Vagina (tissue), 2 donors: ENCODE data around the gene EGR2. TPM values are rescaled to one million over a fixed set of nuclear protein-coding genes. Genes with fewer than 3 reads are reported as not detected.
A peak's percentile ranks its signal among the peaks of the same experiment; 100 is the strongest.

Source experiments
- DNase-seq, 2 donors: peaks; one replicate each; pipeline ENCODE4 v3.0.0-alpha.2; 2017; ENCODE audit errors: extremely low spot score in 2 of 2
- H3K27ac ChIP-seq: fragments of 200-600 bp; sonication (generic); one replicate; pipeline ENCODE4 v1.5.1; 2019
- H3K27me3 ChIP-seq: fragments of 200-600 bp; sonication (generic); one replicate; pipeline ENCODE4 v1.5.1; 2019
- H3K36me3 ChIP-seq, 2 donors: fragments of 200-600 bp; sonication (generic); one replicate each; pipeline ENCODE4 v1.5.1; 2017 to 2019
- H3K4me1 ChIP-seq: fragments of 200-600 bp; sonication (generic); one replicate; pipeline ENCODE4 v1.5.1; 2019
- H3K4me3 ChIP-seq, 2 donors: fragments of 200-600 bp; sonication (generic); 1 replicate in 1 of 2; 2 replicates in 1 of 2; pipeline ENCODE4 v1.5.1; 2016 to 2019
- H3K9me3 ChIP-seq: fragments of 200-600 bp; sonication (generic); one replicate; pipeline ENCODE4 v1.5.1; 2019
- CTCF ChIP-seq, 3 experiments: fragments of 450-650 bp in 2 of 3; fragments of 200-600 bp in 1 of 3; sonication (generic) in 1 of 3; IDR thresholded peaks; one replicate each; pipeline ENCODE4 v1.5.1; 2017 to 2019; ENCODE audit warnings: antibody characterized with exemption in 3 of 3, mild to moderate bottlenecking in 2 of 3, moderate library complexity in 2 of 3
- POLR2A ChIP-seq, 2 donors: fragments of 450-650 bp; IDR thresholded peaks; one replicate each; pipeline ENCODE4 v1.6.1; 2017; ENCODE audit warnings: antibody characterized with exemption in 2 of 2, mild to moderate bottlenecking in 2 of 2, moderate library complexity in 2 of 2
- POLR2AphosphoS5 ChIP-seq, 2 donors: sonication (generic); formaldehyde crosslinking; IDR thresholded peaks; one replicate each; pipeline ENCODE4 v1.9.0; 2017; ENCODE audit warnings: antibody characterized with exemption in 2 of 2, mild to moderate bottlenecking in 2 of 2, low read depth in 1 of 2; ENCODE audit not compliant: insufficient read depth in 1 of 2
- intact Hi-C: fragments of 100-400 bp; cut with DNase I; formaldehyde crosslinking; loops from one replicate; pipeline ENCODE4 v1.15.1; 2023
- total RNA-seq: library from RNA; depleted of rRNA; stranded (reverse); fragments of >200 nt; gene quantifications from one replicate; pipeline ENCODE4 v1.2.3, GENCODE V29; 2016

EGR2 gene
- total RNA-seq, 1 donor from 2014 or later = 3.2 TPM

GRCh38 chr10:62819141-62819920 lies 3.2 kb upstream of the EGR2 start:
- no peak overlapping the region for H3K27ac ChIP-seq
- peak overlapping the region; percentile 53 to 91 for H3K4me3 ChIP-seq
- no peaks in the 10 kb centered on the region for H3K36me3 ChIP-seq

GRCh38 chr10:62818426-62819011 lies 2.4 kb upstream of the EGR2 start:
- H3K4me1 ChIP-seq = peaks cover 40% of the 10 kb centered on the region
- H3K27me3 ChIP-seq = no peaks in the 10 kb centered on the region
- DNase-seq = no peak
- H3K9me3 ChIP-seq = no peaks in the 10 kb centered on the region
- H3K4me3 ChIP-seq = peak overlapping the region; percentile 53 to 91
- H3K36me3 ChIP-seq = no peaks in the 10 kb centered on the region
- TF ChIP-seq CTCF (IDR thresholded peaks at IDR 0.05) (no peak), POLR2AphosphoS5 (IDR thresholded peaks at IDR 0.05; ENCODE audit: insufficient read depth in 1 of 2, low read depth in 1 of 2) (no peak), POLR2A (IDR thresholded peaks at IDR 0.05) (no peak)
- H3K27ac ChIP-seq = no peak overlapping the region
- intact Hi-C loops = no loop called here

More at GRCh38 chr10:62819141-62819920, 3.2 kb upstream of the EGR2 start:
- no peak for TF ChIP-seq CTCF (IDR thresholded peaks at IDR 0.05)
- no peak for TF ChIP-seq POLR2A (IDR thresholded peaks at IDR 0.05)
- TF ChIP-seq POLR2AphosphoS5 (IDR thresholded peaks at IDR 0.05; ENCODE audit: insufficient read depth in 1 of 2, low read depth in 1 of 2) = no peak
- intact Hi-C loops = no loop called here
- DNase-seq = no peak
- no peaks in the 10 kb centered on the region for H3K27me3 ChIP-seq
- H3K9me3 ChIP-seq = no peaks in the 10 kb centered on the region
- H3K4me1 ChIP-seq = peaks cover 40% of the 10 kb centered on the region

- H3K27ac ChIP-seq = peak overlapping the region; percentile 78
- H3K27me3 ChIP-seq = no peaks in the 10 kb centered on the region
Measured at GRCh38 chr10:62817766-62818425, 1.7 kb upstream of the EGR2 start.

GRCh38 chr10:62817121-62817765 lies 1.1 kb upstream of the EGR2 start:
- TF ChIP-seq POLR2A (IDR thresholded peaks at IDR 0.05) (no peak), POLR2AphosphoS5 (IDR thresholded peaks at IDR 0.05; ENCODE audit: insufficient read depth in 1 of 2, low read depth in 1 of 2) (peak in 1 of 2 donors; percentile 25)
- Histone ChIP-seq H3K27me3 (no peaks in the 10 kb centered on the region), H3K4me1 (peaks cover 40% of the 10 kb centered on the region), H3K27ac (peak overlapping the region; percentile 78), H3K9me3 (no peaks in the 10 kb centered on the region), H3K36me3 (no peaks in the 10 kb centered on the region), H3K4me3 (peak overlapping the region; percentile 53 to 91)
- DNase-seq = no peak
- intact Hi-C loops = no loop called here

More at GRCh38 chr10:62817766-62818425, 1.7 kb upstream of the EGR2 start:
- TF ChIP-seq POLR2AphosphoS5 (IDR thresholded peaks at IDR 0.05; ENCODE audit: insufficient read depth in 1 of 2, low read depth in 1 of 2) (peak in 1 of 2 donors; percentile 10), POLR2A (IDR thresholded peaks at IDR 0.05) (no peak), CTCF (IDR thresholded peaks at IDR 0.05) (peak; percentile 19 to 83 (median 68))
- Histone ChIP-seq H3K4me3 (peak overlapping the region; percentile 53 to 91), H3K9me3 (no peaks in the 10 kb centered on the region), H3K4me1 (peaks cover 40% of the 10 kb centered on the region), H3K36me3 (no peaks in the 10 kb centered on the region)
- no peak for DNase-seq
- intact Hi-C loops = no loop called here

GRCh38 chr10:62816076-62816330 lies 163 bp downstream of the EGR2 start:
- Histone ChIP-seq H3K4me1 (peaks cover 40% of the 10 kb centered on the region), H3K36me3 (no peaks in the 10 kb centered on the region), H3K4me3 (peak overlapping the region; percentile 53 to 91), H3K27ac (no peak overlapping the region), H3K27me3 (no peaks in the 10 kb centered on the region), H3K9me3 (no peaks in the 10 kb centered on the region)
- TF ChIP-seq POLR2A (IDR thresholded peaks at IDR 0.05) (no peak), CTCF (IDR thresholded peaks at IDR 0.05) (no peak), POLR2AphosphoS5 (IDR thresholded peaks at IDR 0.05; ENCODE audit: insufficient read depth in 1 of 2, low read depth in 1 of 2) (no peak)
- DNase-seq = no peak
- intact Hi-C loops = no loop called here
